Ishikawa (cell line): ENCODE measurements around the gene ATP6AP1.

Source experiments
- EGR1 ChIP-seq: IDR thresholded peaks from 2 replicates; pipeline ENCODE4 v1.6.1; 2012
- EP300 ChIP-seq: IDR thresholded peaks from 2 replicates; pipeline ENCODE4 v1.6.1; 2012; ENCODE audit warnings: borderline replicate concordance
- FOXM1 ChIP-seq: IDR thresholded peaks from 2 replicates; pipeline ENCODE4 v1.6.1; 2012; ENCODE audit warnings: low read depth, borderline replicate concordance
- NFIC ChIP-seq: IDR thresholded peaks from 2 replicates; pipeline ENCODE4 v1.6.1; 2012
- RAD21 ChIP-seq: IDR thresholded peaks from 2 replicates; pipeline ENCODE4 v1.6.1; 2012; ENCODE audit warnings: low read depth
- TAF1 ChIP-seq: IDR thresholded peaks from 2 replicates; pipeline ENCODE4 v1.6.1; 2012; ENCODE audit warnings: low read depth, mild to moderate bottlenecking
- TCF12 ChIP-seq: IDR thresholded peaks from 2 replicates; pipeline ENCODE4 v1.6.1; 2012; ENCODE audit warnings: low read depth
- ZBTB7A ChIP-seq: IDR thresholded peaks from 2 replicates; pipeline ENCODE4 v1.6.1; 2012; ENCODE audit warnings: low read depth
- TF ChIP-seq, protein P1 (sequence below): IDR thresholded peaks from 2 replicates; pipeline ENCODE4 v1.6.1; 2012; ENCODE audit warnings: low read depth, mild to moderate bottlenecking
- TF ChIP-seq, protein P2 (sequence below): IDR thresholded peaks from 2 replicates; pipeline ENCODE4 v1.6.1; 2012

DNA sequence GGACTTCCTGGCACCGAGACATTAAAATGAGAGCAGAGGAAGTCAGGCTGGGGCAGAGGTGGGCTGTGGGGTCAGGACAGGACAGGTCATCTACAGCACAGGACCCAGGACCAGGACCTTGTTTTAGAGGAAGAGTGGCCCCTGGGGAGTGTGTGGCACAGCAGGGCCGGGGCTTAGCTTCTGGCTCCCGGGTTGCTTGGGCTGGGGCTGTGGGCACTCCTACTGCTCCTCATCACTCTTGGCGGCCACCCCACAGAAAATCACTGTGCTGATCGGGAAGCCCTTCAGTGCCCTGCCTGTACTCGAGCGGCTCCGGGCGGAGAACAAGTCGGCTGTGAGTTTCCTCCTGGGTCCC is 8.1 kb upstream of the ATP6AP1 start:
- TF ChIP-seq, protein P1, sequence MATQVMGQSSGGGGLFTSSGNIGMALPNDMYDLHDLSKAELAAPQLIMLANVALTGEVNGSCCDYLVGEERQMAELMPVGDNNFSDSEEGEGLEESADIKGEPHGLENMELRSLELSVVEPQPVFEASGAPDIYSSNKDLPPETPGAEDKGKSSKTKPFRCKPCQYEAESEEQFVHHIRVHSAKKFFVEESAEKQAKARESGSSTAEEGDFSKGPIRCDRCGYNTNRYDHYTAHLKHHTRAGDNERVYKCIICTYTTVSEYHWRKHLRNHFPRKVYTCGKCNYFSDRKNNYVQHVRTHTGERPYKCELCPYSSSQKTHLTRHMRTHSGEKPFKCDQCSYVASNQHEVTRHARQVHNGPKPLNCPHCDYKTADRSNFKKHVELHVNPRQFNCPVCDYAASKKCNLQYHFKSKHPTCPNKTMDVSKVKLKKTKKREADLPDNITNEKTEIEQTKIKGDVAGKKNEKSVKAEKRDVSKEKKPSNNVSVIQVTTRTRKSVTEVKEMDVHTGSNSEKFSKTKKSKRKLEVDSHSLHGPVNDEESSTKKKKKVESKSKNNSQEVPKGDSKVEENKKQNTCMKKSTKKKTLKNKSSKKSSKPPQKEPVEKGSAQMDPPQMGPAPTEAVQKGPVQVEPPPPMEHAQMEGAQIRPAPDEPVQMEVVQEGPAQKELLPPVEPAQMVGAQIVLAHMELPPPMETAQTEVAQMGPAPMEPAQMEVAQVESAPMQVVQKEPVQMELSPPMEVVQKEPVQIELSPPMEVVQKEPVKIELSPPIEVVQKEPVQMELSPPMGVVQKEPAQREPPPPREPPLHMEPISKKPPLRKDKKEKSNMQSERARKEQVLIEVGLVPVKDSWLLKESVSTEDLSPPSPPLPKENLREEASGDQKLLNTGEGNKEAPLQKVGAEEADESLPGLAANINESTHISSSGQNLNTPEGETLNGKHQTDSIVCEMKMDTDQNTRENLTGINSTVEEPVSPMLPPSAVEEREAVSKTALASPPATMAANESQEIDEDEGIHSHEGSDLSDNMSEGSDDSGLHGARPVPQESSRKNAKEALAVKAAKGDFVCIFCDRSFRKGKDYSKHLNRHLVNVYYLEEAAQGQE, result no peak
- TF ChIP-seq, protein P2, sequence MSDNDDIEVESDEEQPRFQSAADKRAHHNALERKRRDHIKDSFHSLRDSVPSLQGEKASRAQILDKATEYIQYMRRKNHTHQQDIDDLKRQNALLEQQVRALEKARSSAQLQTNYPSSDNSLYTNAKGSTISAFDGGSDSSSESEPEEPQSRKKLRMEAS, result no peak
- TF ChIP-seq ZBTB7A, result no peak
- TF ChIP-seq EP300, result no peak
- no peak for TF ChIP-seq NFIC
- no peak for TF ChIP-seq TAF1
- TF ChIP-seq RAD21, result no peak
- no peak for TF ChIP-seq FOXM1
- TF ChIP-seq TCF12, result no peak
- no peak for TF ChIP-seq EGR1
